Activated naive CD8-positive, alpha-beta T cell treated with anti-CD3 and anti-CD28 coated beads, Interleukin-2, amount 50 U/mL, for 16 hours (primary cell): ENCODE measurements around the gene LYSMD3.
"Not testable (repeated sequence)": the region's sequence is repeated elsewhere in the genome, so short reads cannot be mapped to it uniquely, and the experiment has no call there.

Source experiments
- DNase-seq: peaks from one replicate; pipeline ENCODE4 v3.0.0-alpha.2; 2020; ENCODE audit warnings: low read depth, low spot score

The LYSMD3 gene

GRCh38 chr5:90529194-90529938 lies at the start of gene LYSMD3:
TSS of gene LYSMD3 (minus strand) at chr5:90529584. CDS start at chr5:90525289, 4,295 bp downstream.
- DNase-seq, result peak; percentile 92

- not testable (repeated sequence) for DNase-seq
Measured at GRCh38 chr5:90576566-90576965, 47.2 kb upstream of the LYSMD3 start.

GRCh38 chr5:90575712-90576111 lies 46.3 kb upstream of the LYSMD3 start:
- DNase-seq, result no peak

GRCh38 chr5:90571147-90571773 lies 41.9 kb upstream of the LYSMD3 start:
- no peak for DNase-seq

GRCh38 chr5:90570034-90570433 lies 40.6 kb upstream of the LYSMD3 start:
- no peak for DNase-seq

- DNase-seq, result no peak
Measured at GRCh38 chr5:90569084-90569483, 39.7 kb upstream of the LYSMD3 start.

GRCh38 chr5:90565491-90565890 lies 36.1 kb upstream of the LYSMD3 start:
- no peak for DNase-seq

GRCh38 chr5:90563108-90563507 lies 33.7 kb upstream of the LYSMD3 start:
- no peak for DNase-seq

GRCh38 chr5:90562341-90562740 lies 33.0 kb upstream of the LYSMD3 start:
- DNase-seq, result no peak

GRCh38 chr5:90561766-90562165 lies 32.4 kb upstream of the LYSMD3 start:
- DNase-seq, result no peak

GRCh38 chr5:90560771-90561170 lies 31.4 kb upstream of the LYSMD3 start:
- DNase-seq, result no peak

GRCh38 chr5:90558344-90559192 lies 29.2 kb upstream of the LYSMD3 start, which contains the start of gene ADGRV1:
TSS of gene ADGRV1 (plus strand) at chr5:90558797. CDS start at chr5:90558896, 99 bp downstream.
- DNase-seq, result no peak

- no peak for DNase-seq
Measured at GRCh38 chr5:90557871-90558270, 28.5 kb upstream of the LYSMD3 start.

- DNase-seq, result no peak
Measured at GRCh38 chr5:90557391-90557790, 28.0 kb upstream of the LYSMD3 start.

GRCh38 chr5:90555666-90556065 lies 26.3 kb upstream of the LYSMD3 start:
- DNase-seq, result no peak

- no peak for DNase-seq
Measured at GRCh38 chr5:90554358-90555006, 25.1 kb upstream of the LYSMD3 start.

- no peak for DNase-seq
Measured at GRCh38 chr5:90553711-90554110, 24.3 kb upstream of the LYSMD3 start.

GRCh38 chr5:90551376-90551775 lies 22.0 kb upstream of the LYSMD3 start:
- DNase-seq, result no peak

GRCh38 chr5:90550963-90551362 lies 21.6 kb upstream of the LYSMD3 start:
- DNase-seq, result no peak

GRCh38 chr5:90549729-90550275 lies 20.4 kb upstream of the LYSMD3 start:
- no peak for DNase-seq

GRCh38 chr5:90549223-90549622 lies 19.8 kb upstream of the LYSMD3 start:
- no peak for DNase-seq
